HCT116 (cell line): ENCODE data around the gene ELP5. TPM values are rescaled to one million over a fixed set of nuclear protein-coding genes. Genes with fewer than 3 reads are reported as not detected.

Experiments
- ATF3 ChIP-seq: IDR thresholded peaks from 2 replicates; pipeline ENCODE4 v1.6.1; 2012
- CBX3 ChIP-seq: IDR thresholded peaks from 2 replicates; pipeline ENCODE4 v1.6.1; 2012; ENCODE audit warnings: low read depth
- CTCF ChIP-seq, 3 experiments: fragments of 200-600 bp in 1 of 3; sonication (generic) in 1 of 3; IDR thresholded peaks in 2 of 3; conservative IDR thresholded peaks in 1 of 3; 2 replicates each; pipeline ENCODE4 v1.5.1; 2012 to 2017; ENCODE audit warnings: low read depth in 2 of 3, low read length in 2 of 3, antibody characterized with exemption in 1 of 3, borderline replicate concordance in 1 of 3, control low read depth in 1 of 3, mild to moderate bottlenecking in 1 of 3, mixed read lengths in 1 of 3, mixed run types in 1 of 3, moderate library complexity in 1 of 3; ENCODE audit not compliant: insufficient read depth in 1 of 3
- EGR1 ChIP-seq: IDR thresholded peaks from 2 replicates; pipeline ENCODE4 v1.6.1; 2012; ENCODE audit warnings: low read depth
- POLR2A ChIP-seq: IDR thresholded peaks from 2 replicates; pipeline ENCODE4 v1.7.0; 2011; ENCODE audit warnings: borderline replicate concordance; ENCODE audit not compliant: insufficient read depth, insufficient read length; ENCODE audit errors: extremely low read depth
- RAD21 ChIP-seq: IDR thresholded peaks from 2 replicates; pipeline ENCODE4 v1.6.1; 2012; ENCODE audit warnings: low read depth, mild to moderate bottlenecking
- SRF ChIP-seq: IDR thresholded peaks from 2 replicates; pipeline ENCODE4 v1.6.1; 2012; ENCODE audit warnings: low read depth
- TCF7L2 ChIP-seq: IDR thresholded peaks from 2 replicates; pipeline ENCODE4 v1.7.0; 2011; ENCODE audit warnings: borderline replicate concordance, inconsistent platforms; ENCODE audit not compliant: insufficient read depth, insufficient read length; ENCODE audit errors: extremely low read depth
- YY1 ChIP-seq: IDR thresholded peaks from 2 replicates; pipeline ENCODE4 v1.6.1; 2011; ENCODE audit warnings: low read length, low read depth, moderate library complexity, mild to moderate bottlenecking; ENCODE audit not compliant: insufficient replicate concordance; ENCODE audit errors: extremely low read depth
- ZBTB33 ChIP-seq: IDR thresholded peaks from 2 replicates; pipeline ENCODE4 v1.6.1; 2011; ENCODE audit warnings: mild to moderate bottlenecking, low read length, moderate library complexity; ENCODE audit not compliant: insufficient replicate concordance; ENCODE audit errors: extremely low read depth
- total RNA-seq: library from RNA; stranded (reverse); gene quantifications from one replicate; pipeline ENCODE4 v1.2.1, GENCODE V29; 2021; ENCODE audit not compliant: unreplicated experiment

ELP5 gene
- total RNA-seq, 1 experiment from 2014 or later, result 81.7 TPM

- TF ChIP-seq TCF7L2, result peak; percentile 32
- TF ChIP-seq ZBTB33, result no peak
- no peak for TF ChIP-seq RAD21
- peak; percentile 71 for TF ChIP-seq EGR1
- peak; percentile 30 for TF ChIP-seq POLR2A
- no peak for TF ChIP-seq CTCF (IDR thresholded peaks at IDR 0.05 in 2 of 3, conservative IDR thresholded peaks at IDR 0.05 in 1 of 3; ENCODE audit: borderline replicate concordance in 1 of 3, insufficient read depth in 1 of 3, low read depth in 2 of 3, low read length in 2 of 3)
- TF ChIP-seq CBX3, result no peak
- no peak for TF ChIP-seq YY1
- TF ChIP-seq ATF3, result no peak
- no peak for TF ChIP-seq SRF
- TF ChIP-seq, all 23 proteins: peak for 7
Measured at GRCh38 chr17:7241783-7242716, 10.0 kb upstream of the ELP5 start, which contains the start of gene GABARAP (continued).
